Measurements from ENCODE around the gene HSD17B12.
A peak's percentile ranks its signal among the peaks of the same experiment; 100 is the strongest.

Gene HSD17B12

GRCh38 chr11:43845816-43846215, 165.3 kb downstream of the HSD17B12 start:
- Histone ChIP-seq H4K91ac (ENCODE audit: low read depth, low read length, poor library complexity) (no peak overlapping the region), H3K27ac (replicated peaks; ENCODE audit: low read length) (no peak overlapping the region), H3K27me3 (ENCODE audit: control insufficient read depth in 3 of 3, insufficient read depth in 3 of 3, low read depth in 1 of 3, low read length in 3 of 3) (no peaks in the 10 kb centered on the region), H3K14ac (ENCODE audit: low read length) (no peak overlapping the region), H3K79me1 (ENCODE audit: low read depth, low read length) (no peaks in the 10 kb centered on the region), H3K18ac (ENCODE audit: low read length) (no peak overlapping the region), H2BK5ac (ENCODE audit: low read length) (no peak overlapping the region), H2BK12ac (ENCODE audit: low read length) (no peak overlapping the region), H2BK15ac (ENCODE audit: low read length) (no peak overlapping the region), H3K4me2 (ENCODE audit: insufficient read depth, low read length, poor library complexity, severe bottlenecking) (no peak overlapping the region), H3K4ac (ENCODE audit: low read length) (no peak overlapping the region), H3K9ac (ENCODE audit: low read depth, low read length, poor library complexity) (no peak overlapping the region), H3K36me3 (replicated peaks in 1 of 2; ENCODE audit: control insufficient read depth in 2 of 2, insufficient read depth in 2 of 2, low read length in 2 of 2) (peaks cover 4 to 20% of the 10 kb centered on the region in 2 donors), H3K9me3 (replicated peaks in 1 of 2; ENCODE audit: control insufficient read depth in 2 of 2, insufficient read depth in 1 of 2, low read depth in 1 of 2, low read length in 2 of 2) (no peaks in the 10 kb centered on the region), H2BK120ac (ENCODE audit: low read depth, low read length) (no peak overlapping the region), H4K8ac (ENCODE audit: low read depth, low read length) (no peak overlapping the region), H3K4me1 (ENCODE audit: control insufficient read depth in 2 of 2, insufficient read depth in 1 of 2, low read depth in 1 of 2, low read length in 2 of 2) (no peaks in the 10 kb centered on the region), H3K23ac (ENCODE audit: low read depth, low read length, poor library complexity) (no peak overlapping the region), H2AFZ (ENCODE audit: low read length) (no peak overlapping the region), H2AK5ac (ENCODE audit: low read depth, low read length) (no peak overlapping the region), H3K4me3 (ENCODE audit: low read length in 2 of 2) (no peak overlapping the region)
- WGBS, 2 donors (ENCODE audit: extremely low coverage in 2 of 2, insufficient read length in 2 of 2, insufficient replicate concordance in 1 of 2), result no CpG with 5 or more reads among the region's 3 CpGs
- no peak for DNase-seq (ENCODE audit: low spot score)

DNA sequence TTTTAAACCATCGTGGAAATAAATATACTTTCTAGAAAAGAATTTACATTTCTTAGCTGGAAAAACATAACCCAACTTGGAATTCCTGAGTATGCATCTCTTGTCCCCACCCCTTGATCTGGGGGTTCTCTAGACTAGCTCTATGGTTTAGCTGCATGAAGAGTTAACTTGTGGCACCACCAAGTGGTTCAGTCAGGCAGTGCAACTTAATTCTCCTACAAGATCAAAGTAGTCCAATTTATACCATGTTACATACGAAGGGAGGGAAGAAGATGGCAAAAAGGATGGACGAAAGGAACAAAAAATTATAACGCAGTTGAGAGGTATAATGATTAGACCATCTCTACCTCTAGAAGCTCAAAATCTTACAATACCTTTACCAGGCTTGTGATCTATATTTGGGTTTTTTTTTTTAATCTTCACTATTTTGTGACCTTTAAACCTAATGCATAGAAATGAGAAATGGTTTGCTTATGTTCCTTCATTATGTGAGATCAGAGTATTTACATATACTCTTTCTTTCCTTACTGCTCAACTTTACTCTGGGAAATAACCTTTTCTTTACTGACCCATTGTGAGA, 171.6 kb downstream of the HSD17B12 start:
- H2AK5ac ChIP-seq (ENCODE audit: low read depth, low read length), result no peak overlapping the region
- no peak overlapping the region for H3K14ac ChIP-seq (ENCODE audit: low read length)
- no peaks in the 10 kb centered on the region for H3K79me1 ChIP-seq (ENCODE audit: low read depth, low read length)
- H3K9me3 ChIP-seq (replicated peaks in 1 of 2; ENCODE audit: control insufficient read depth in 2 of 2, insufficient read depth in 1 of 2, low read depth in 1 of 2, low read length in 2 of 2), result no peaks in the 10 kb centered on the region
- no peak overlapping the region for H3K9ac ChIP-seq (ENCODE audit: low read depth, low read length, poor library complexity)
- no peak overlapping the region for H4K91ac ChIP-seq (ENCODE audit: low read depth, low read length, poor library complexity)
- no peaks in the 10 kb centered on the region for H3K27me3 ChIP-seq (ENCODE audit: control insufficient read depth in 3 of 3, insufficient read depth in 3 of 3, low read depth in 1 of 3, low read length in 3 of 3)
- no peaks in the 10 kb centered on the region for H3K4me1 ChIP-seq (ENCODE audit: control insufficient read depth in 2 of 2, insufficient read depth in 1 of 2, low read depth in 1 of 2, low read length in 2 of 2)
- no peak overlapping the region for H4K8ac ChIP-seq (ENCODE audit: low read depth, low read length)
- H3K4me2 ChIP-seq (ENCODE audit: insufficient read depth, low read length, poor library complexity, severe bottlenecking), result no peak overlapping the region
- no peak overlapping the region for H2BK120ac ChIP-seq (ENCODE audit: low read depth, low read length)
- no CpG with 5 or more reads among the region's 4 CpGs for WGBS, 2 donors (ENCODE audit: extremely low coverage in 2 of 2, insufficient read length in 2 of 2, insufficient replicate concordance in 1 of 2)
- no peak overlapping the region for H3K4me3 ChIP-seq (ENCODE audit: low read length in 2 of 2)
- no peak overlapping the region for H2BK12ac ChIP-seq (ENCODE audit: low read length)
- H3K4ac ChIP-seq (ENCODE audit: low read length), result no peak overlapping the region
- peaks cover 3 to 31% of the 10 kb centered on the region in 2 donors for H3K36me3 ChIP-seq (replicated peaks in 1 of 2; ENCODE audit: control insufficient read depth in 2 of 2, insufficient read depth in 2 of 2, low read length in 2 of 2)
- DNase-seq (ENCODE audit: low spot score), result peak; percentile 61
- no peak overlapping the region for H3K18ac ChIP-seq (ENCODE audit: low read length)
- H2BK5ac ChIP-seq (ENCODE audit: low read length), result no peak overlapping the region
- H2AFZ ChIP-seq (ENCODE audit: low read length), result no peak overlapping the region
- no peak overlapping the region for H2BK15ac ChIP-seq (ENCODE audit: low read length)
- no peak overlapping the region for H3K23ac ChIP-seq (ENCODE audit: low read depth, low read length, poor library complexity)
- H3K27ac ChIP-seq (replicated peaks; ENCODE audit: low read length), result no peak overlapping the region

DNA sequence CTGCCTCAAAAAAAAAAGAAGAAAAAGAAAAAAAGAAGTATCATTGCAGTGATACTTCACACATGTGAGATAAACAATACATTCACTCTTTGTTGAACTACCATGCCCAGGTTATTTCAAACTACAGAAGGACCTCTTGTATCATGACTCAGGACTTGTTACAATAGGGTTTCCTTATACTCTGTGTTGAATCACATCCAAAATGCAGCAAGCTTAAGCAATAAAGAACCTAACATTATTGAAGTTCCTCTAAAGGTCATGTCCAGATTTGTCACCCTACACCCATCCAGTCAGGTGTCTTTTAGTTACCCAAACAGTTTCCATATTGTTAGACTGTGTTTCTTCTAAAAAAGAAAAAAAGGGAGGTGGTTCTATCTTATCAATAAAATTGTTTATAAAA, 173.2 kb downstream of the HSD17B12 start:
- no peak overlapping the region for H2AFZ ChIP-seq (ENCODE audit: low read length)
- H3K4me2 ChIP-seq (ENCODE audit: insufficient read depth, low read length, poor library complexity, severe bottlenecking), result no peak overlapping the region
- no peak overlapping the region for H3K18ac ChIP-seq (ENCODE audit: low read length)
- no peak overlapping the region for H2BK5ac ChIP-seq (ENCODE audit: low read length)
- H3K4me3 ChIP-seq (ENCODE audit: low read length in 2 of 2), result no peak overlapping the region
- H3K9me3 ChIP-seq (replicated peaks in 1 of 2; ENCODE audit: control insufficient read depth in 2 of 2, insufficient read depth in 1 of 2, low read depth in 1 of 2, low read length in 2 of 2), result no peaks in the 10 kb centered on the region
- H3K79me1 ChIP-seq (ENCODE audit: low read depth, low read length), result no peaks in the 10 kb centered on the region
- no peaks in the 10 kb centered on the region for H3K27me3 ChIP-seq (ENCODE audit: control insufficient read depth in 3 of 3, insufficient read depth in 3 of 3, low read depth in 1 of 3, low read length in 3 of 3)
- H3K14ac ChIP-seq (ENCODE audit: low read length), result no peak overlapping the region
- H4K91ac ChIP-seq (ENCODE audit: low read depth, low read length, poor library complexity), result no peak overlapping the region
- peaks cover 3 to 34% of the 10 kb centered on the region in 2 donors for H3K36me3 ChIP-seq (replicated peaks in 1 of 2; ENCODE audit: control insufficient read depth in 2 of 2, insufficient read depth in 2 of 2, low read length in 2 of 2)
- no peaks in the 10 kb centered on the region for H3K4me1 ChIP-seq (ENCODE audit: control insufficient read depth in 2 of 2, insufficient read depth in 1 of 2, low read depth in 1 of 2, low read length in 2 of 2)
- no peak overlapping the region for H3K4ac ChIP-seq (ENCODE audit: low read length)
- no peak overlapping the region for H2AK5ac ChIP-seq (ENCODE audit: low read depth, low read length)
- H3K9ac ChIP-seq (ENCODE audit: low read depth, low read length, poor library complexity), result no peak overlapping the region
- no peak overlapping the region for H3K27ac ChIP-seq (replicated peaks; ENCODE audit: low read length)
- H3K23ac ChIP-seq (ENCODE audit: low read depth, low read length, poor library complexity), result no peak overlapping the region
- H4K8ac ChIP-seq (ENCODE audit: low read depth, low read length), result no peak overlapping the region
- no peak overlapping the region for H2BK120ac ChIP-seq (ENCODE audit: low read depth, low read length)
- no peak overlapping the region for H2BK12ac ChIP-seq (ENCODE audit: low read length)
- H2BK15ac ChIP-seq (ENCODE audit: low read length), result no peak overlapping the region
- DNase-seq (ENCODE audit: low spot score), result no peak

- H3K36me3 ChIP-seq (replicated peaks in 1 of 2; ENCODE audit: control insufficient read depth in 2 of 2, insufficient read depth in 2 of 2, low read length in 2 of 2), result peaks cover 2 to 34% of the 10 kb centered on the region in 2 donors
- H2BK120ac ChIP-seq (ENCODE audit: low read depth, low read length), result no peak overlapping the region
- H3K79me1 ChIP-seq (ENCODE audit: low read depth, low read length), result no peaks in the 10 kb centered on the region
- no peak overlapping the region for H2AFZ ChIP-seq (ENCODE audit: low read length)
- H3K4me1 ChIP-seq (ENCODE audit: control insufficient read depth in 2 of 2, insufficient read depth in 1 of 2, low read depth in 1 of 2, low read length in 2 of 2), result no peaks in the 10 kb centered on the region
- no peak overlapping the region for H3K18ac ChIP-seq (ENCODE audit: low read length)
- no peak overlapping the region for H2BK15ac ChIP-seq (ENCODE audit: low read length)
- H4K8ac ChIP-seq (ENCODE audit: low read depth, low read length), result no peak overlapping the region
- no peak overlapping the region for H2BK12ac ChIP-seq (ENCODE audit: low read length)
- no peak overlapping the region for H3K9ac ChIP-seq (ENCODE audit: low read depth, low read length, poor library complexity)
- H3K4ac ChIP-seq (ENCODE audit: low read length), result no peak overlapping the region
- H3K9me3 ChIP-seq (replicated peaks in 1 of 2; ENCODE audit: control insufficient read depth in 2 of 2, insufficient read depth in 1 of 2, low read depth in 1 of 2, low read length in 2 of 2), result peaks cover 0 to 5% of the 10 kb centered on the region in 2 donors
- H4K91ac ChIP-seq (ENCODE audit: low read depth, low read length, poor library complexity), result no peak overlapping the region
- no peak overlapping the region for H2BK5ac ChIP-seq (ENCODE audit: low read length)
- H3K4me2 ChIP-seq (ENCODE audit: insufficient read depth, low read length, poor library complexity, severe bottlenecking), result no peak overlapping the region
- no peak overlapping the region for H3K23ac ChIP-seq (ENCODE audit: low read depth, low read length, poor library complexity)
- DNase-seq (ENCODE audit: low spot score), result no peak
- H2AK5ac ChIP-seq (ENCODE audit: low read depth, low read length), result no peak overlapping the region
- no peaks in the 10 kb centered on the region for H3K27me3 ChIP-seq (ENCODE audit: control insufficient read depth in 3 of 3, insufficient read depth in 3 of 3, low read depth in 1 of 3, low read length in 3 of 3)
- WGBS, 2 donors (ENCODE audit: extremely low coverage in 2 of 2, insufficient read length in 2 of 2, insufficient replicate concordance in 1 of 2), result no CpG with 5 or more reads among the region's 3 CpGs
- H3K14ac ChIP-seq (ENCODE audit: low read length), result no peak overlapping the region
- no peak overlapping the region for H3K4me3 ChIP-seq (ENCODE audit: low read length in 2 of 2)
- no peak overlapping the region for H3K27ac ChIP-seq (replicated peaks; ENCODE audit: low read length)
Measured at GRCh38 chr11:43856993-43857392, 176.5 kb downstream of the HSD17B12 start.
